Glomerular visceral epithelial cell (primary cell): ENCODE measurements around the gene ZNF212.
"Not testable (repeated sequence)": the region's sequence is repeated elsewhere in the genome, so short reads cannot be mapped to it uniquely, and the experiment has no call there.

Source experiments
- DNase-seq: peaks from one replicate; pipeline ENCODE4 v3.0.0-alpha.2; 2016; ENCODE audit errors: extremely low spot score

The ZNF212 gene

DNA sequence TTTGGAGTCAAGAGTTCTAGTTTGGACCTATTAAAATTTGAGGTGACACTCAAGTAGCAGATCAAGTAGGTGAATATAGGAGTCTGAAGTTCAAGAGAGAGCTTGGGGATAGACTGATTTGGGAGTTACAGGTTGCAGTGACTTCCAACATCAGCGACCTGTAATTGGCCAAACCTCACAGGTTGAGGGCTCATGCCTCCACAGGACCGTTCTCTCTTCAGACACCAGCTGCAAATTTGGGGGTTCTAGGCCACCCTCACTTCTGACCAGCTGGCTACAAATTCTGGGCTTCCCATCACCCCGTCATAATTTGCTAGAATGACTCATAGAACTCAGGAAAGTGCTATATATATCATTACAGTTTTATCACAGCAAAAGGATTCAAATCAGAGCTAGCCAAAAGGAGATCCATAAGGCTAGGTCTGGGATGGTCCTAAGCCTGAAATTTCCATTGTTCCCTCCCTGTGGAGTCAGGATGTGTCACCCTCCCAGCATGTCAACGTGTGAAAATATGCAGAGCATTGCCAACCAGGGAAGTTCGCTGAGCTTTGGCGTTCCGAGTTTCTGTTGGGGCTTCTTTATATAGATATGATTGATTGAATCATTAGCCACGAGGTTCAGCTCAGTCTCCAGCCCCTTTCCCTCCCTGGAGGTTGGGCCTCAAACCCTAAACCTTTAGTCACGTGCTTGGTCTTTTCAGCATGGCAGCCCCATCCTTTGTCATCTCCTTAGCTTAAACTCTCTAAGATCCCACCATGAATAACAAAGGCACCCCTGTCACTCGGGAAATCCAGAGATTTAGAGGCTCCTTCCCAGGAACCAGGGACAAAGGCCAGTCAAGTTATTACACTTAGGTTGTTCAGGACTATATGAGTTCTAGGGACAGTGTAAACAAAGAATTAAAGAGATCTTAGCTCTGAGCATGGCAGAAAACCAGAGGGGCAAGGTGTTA lies 20.7 kb upstream of the ZNF212 start:
- DNase-seq: no peak

DNA sequence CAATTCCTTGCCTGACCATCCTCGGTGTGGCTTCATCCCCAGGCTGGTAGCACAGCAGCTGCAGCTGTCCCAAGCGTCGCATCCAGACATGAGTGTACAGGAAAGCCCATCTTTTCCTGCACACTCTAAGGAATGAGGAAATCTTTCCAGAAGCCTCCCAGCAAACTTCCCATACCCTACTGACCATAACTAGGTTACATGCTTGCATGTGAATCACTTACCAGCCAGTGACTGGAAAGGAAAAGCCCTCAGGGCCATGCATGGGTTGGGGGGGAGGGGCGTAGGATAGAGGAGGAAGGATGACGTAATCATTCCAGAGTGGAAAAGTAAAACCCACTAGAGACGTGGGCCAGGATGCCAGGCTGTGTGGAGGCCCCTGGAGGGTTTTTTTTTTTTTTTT lies 18.9 kb upstream of the ZNF212 start:
- DNase-seq: peak; percentile 62

DNA sequence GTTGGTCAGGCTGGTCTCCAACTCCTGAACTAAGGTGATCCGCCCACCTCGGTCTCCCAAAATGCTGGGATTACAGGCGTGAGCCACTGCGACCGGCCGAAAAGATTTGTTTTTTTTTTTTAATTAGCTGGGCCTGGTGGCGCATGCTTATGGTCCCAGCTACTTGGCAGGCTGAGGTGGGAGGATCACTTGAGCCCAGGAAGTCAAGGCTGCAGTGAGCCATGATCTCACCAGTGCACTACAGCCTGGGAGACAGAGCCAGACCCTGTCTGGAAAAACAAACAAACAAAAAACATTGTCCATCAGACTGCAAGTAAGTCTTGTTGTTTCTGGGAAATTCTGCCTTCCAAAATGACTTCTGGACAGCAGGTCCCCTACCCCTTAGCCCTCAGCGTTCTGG lies 16.3 kb upstream of the ZNF212 start:
- DNase-seq: no peak

DNA sequence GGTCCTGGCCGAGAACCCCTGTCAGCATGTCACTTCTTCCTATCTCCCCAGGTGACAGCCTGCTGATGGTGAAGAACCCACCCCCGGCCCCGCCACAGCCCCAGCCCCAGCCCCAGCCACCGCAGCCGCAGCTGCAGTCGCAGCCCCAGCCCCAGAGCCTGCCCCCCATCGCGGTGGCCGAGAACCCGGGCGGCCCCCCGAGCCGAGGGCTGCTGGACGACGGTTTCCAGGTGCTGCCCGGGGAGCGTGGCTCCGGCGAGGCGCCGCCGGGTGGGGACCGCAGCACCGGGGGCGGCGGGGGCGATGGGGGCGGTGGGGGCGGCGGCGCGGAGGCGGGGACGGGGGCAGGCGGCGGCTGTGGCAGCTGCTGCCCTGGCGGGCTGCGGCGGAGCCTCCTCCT lies 15.7 kb upstream of the ZNF212 start:
- DNase-seq: no peak

DNA sequence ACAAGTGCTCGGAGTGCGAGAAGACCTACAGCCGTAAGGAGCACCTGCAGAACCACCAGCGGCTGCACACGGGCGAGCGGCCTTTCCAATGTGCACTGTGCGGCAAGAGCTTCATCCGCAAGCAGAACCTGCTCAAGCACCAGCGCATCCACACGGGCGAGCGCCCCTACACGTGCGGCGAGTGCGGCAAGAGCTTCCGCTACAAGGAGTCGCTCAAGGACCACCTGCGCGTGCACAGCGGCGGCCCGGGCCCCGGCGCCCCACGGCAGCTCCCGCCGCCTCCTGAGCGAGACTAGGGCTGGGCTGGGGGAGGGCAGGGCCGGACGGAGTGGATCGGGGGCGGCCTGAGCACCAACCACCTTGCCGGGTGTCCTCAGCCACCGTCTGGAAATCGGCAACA lies 15.1 kb upstream of the ZNF212 start:
- DNase-seq: no peak

DNA sequence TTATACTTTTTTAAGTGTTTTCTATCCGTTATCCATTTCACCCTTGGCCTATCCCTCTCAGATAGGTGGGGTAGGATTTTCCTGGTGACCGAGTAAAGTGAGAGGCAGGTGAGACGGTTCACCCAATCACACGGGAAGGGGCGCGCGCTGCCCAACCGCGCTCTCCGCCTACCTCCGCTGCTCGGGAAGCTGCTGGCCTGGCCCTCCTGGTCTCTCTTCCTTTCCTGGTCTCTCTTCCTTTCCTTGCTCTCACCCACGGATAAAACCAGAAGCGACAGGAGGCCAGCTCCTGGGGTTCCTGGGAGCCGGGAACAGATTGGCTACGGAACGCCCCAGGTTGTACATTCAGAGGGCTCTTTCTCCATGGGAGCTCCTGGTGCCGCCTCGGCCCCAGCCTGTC lies 14.3 kb upstream of the ZNF212 start:
- DNase-seq: no peak

DNA sequence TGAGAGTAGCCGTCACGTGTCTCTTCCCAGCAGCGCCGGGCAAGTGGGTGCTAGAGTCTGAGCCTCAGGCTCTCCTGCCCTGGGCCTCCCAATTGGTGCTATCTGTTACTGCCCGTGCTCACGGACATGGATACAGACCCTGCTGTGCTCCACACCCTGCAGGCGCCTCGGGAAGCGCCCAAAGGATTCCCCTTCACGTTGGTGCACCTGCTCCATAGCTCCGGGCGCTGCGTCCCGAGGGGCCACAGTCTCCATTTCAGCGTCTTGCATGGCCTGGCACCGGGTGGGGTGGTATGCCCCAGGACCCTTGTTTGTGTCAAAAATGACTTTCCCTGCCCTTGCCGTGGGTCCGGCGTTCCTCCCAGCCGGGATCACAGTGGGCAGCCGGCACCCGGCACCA lies 13.8 kb upstream of the ZNF212 start:
- DNase-seq: no peak

DNA sequence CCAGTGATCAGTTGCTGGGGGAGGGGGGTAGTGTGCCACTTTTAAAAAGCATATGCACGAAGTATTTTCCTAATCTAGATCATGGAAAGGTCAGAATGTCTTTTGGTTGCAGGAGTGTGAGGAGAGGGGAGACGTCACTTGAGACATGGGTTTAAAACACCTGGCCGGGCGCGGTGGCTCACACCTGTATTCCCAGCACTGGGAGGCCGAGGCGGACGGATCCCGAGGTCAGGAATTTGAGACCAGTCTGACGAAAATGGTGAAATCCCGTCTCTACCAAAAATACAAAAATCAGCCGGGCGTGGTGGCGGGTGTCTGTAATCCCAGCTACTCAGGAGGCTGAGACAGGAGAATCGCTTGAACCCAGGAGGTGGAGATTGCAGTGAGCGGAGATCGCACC lies 13.1 kb upstream of the ZNF212 start:
- DNase-seq: not testable (repeated sequence)

DNA sequence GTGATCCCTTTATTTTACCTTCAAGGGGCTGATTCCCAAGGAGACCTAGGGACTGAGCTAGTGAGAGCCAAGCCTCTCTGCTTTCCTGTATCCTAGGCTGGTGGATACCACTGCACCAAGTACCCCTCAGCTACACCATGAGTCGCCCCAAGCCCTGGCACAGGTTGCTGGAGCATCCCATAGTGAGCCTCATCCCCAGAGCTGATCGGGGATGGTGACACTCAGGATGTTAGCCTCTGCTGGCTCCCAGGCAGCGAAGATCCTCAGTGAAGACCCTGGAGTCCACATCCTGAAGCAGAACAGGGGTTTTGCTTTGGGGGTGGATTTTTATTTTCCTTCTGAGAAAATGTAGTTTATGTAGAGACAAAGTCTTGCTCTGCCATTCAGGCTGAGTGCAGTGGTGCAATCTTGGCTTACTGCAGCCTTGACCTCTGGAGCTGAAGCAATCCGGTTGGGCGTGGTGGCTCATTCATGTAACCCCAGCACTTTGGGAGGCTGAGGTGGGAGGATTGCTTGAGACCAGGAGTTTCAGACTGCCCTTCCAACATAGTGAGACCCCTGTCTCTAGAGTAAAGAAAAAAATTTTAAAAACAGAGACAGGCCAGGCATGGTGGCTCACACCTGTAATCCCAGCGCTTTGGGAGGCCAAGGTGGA lies 12.5 kb upstream of the ZNF212 start:
- DNase-seq: no peak

DNA sequence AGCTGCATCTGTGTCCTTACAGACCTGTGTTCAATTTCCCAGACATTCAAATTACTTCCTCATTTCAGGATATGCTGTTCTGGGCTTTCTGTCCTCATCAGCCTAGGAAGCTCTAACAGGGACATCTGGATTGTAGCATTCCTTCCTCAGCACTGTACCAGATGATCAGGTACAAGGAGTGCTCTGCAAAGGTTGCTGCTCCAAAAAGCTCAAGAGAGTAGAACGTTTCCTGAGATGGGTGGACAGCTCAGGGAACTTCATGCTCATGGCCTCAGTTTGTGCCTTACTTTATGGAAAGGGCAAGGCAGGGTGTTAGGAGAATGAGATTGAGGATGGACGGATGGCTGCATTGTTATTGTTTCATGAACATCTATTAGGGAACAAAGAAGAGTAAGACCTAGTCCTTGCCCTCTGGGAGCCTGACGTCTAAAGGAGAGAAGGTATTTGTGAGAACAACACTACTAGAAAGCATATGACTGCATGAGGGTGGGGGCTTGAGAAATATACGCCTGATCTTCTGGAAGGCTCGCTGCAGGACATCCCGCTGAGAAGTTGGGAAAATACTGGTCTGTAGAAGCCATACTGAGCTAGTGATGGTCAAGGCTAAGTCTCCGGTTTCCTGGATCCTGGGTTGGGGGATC lies 10.5 kb upstream of the ZNF212 start:
- no peak for DNase-seq

DNA sequence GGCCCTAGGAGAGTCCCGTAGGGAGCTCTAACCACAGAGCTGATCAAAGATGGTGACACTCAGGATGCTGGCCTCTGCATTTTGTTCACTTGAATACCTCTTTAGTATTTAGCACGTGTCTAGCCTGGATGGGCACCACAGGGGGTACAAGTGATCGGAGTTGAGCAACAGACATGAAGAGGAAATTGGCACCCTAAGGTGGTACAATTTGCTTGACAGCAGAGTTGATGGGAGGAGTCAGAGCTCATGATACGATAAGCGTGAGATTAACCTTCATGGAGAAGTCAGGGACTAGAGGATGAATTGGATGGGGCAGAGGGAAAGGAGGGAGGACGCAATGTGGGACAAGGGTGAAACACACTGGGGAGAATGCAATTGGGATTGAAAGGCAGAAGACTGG lies 9.9 kb upstream of the ZNF212 start:
- DNase-seq: no peak

DNA sequence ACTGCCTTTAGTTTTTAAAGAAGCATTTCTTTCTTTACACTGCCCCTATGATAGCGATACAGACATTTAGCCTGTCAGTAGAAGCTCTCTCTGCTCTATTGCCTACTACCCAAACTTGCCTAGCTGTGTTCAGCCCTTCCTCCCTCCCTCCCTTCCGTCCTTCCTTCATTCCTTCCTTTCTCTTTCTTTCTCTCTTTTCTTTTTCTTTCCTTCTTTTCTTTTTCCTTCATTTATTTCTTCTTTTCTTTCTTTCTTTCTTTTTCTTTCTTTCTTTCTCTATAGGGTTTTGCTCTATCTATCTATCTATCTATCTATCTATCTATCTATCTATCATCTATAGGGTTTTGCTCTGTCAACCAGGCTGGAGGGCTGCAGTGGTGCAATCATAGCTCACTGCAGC lies 7.1 kb upstream of the ZNF212 start:
- DNase-seq: no peak

DNA sequence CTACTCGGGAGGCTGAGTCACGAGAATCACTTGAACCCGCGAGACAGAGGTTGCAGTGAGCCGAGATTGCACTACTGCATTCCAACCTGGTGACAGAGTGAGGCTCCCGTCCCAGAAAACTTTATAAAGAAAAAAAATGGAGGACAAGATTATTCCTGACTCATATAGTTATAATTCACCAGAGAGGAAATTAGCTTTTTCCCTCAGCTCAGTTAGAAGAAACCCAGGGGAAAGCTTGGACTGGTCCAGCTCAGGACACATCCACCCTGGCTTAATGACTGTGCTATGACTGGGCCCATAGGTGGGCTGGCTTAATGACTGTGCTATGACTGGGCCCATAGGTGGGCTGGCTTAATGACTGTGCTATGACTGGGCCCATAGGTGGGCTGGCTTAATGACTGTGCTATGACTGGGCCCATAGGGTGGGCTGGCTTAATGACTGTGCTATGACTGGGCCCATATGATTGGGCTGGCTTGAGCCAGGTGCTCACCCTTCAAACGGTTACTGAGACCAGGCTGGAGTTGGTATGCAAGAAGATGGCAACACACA lies 5.7 kb upstream of the ZNF212 start:
- DNase-seq: peak; percentile 84

DNA sequence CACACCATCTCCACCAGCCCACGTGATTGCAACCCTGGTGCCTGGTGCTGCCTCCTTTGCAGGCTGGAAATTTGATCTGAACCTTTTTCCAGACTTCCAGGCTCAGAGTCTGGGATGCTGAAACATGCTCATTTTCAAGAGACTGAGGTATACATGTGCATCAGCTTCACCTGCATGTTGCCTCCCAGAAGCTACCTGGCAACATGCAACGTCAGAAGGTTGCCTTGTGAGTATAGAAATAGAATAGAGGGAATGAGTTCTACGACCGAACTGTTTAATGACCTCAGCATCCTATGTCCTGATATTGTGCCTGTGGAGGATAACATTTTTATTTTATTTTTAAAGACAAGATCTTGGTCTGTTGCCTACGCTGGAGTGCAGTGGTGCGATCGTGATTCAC lies 1.9 kb upstream of the ZNF212 start:
- DNase-seq: no peak

DNA sequence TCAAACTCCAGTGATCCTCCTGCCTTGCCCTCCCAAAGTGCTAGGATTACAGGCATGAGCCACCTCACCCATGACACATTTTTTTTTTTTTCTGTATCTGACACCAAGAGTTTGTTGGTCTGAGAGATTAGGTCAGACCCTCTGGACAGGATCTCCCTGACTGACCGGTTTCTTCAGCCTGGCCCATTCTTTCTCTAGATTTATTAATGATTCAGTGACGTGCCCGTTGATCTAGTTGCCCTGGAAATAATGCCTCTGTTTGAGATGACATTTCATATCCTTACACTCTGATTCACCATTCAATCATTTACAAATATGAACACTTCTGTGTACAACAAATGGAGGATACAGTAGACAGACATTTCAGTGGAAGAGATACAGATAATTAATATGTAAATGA lies 1.4 kb upstream of the ZNF212 start:
- DNase-seq: peak; percentile 72

DNA sequence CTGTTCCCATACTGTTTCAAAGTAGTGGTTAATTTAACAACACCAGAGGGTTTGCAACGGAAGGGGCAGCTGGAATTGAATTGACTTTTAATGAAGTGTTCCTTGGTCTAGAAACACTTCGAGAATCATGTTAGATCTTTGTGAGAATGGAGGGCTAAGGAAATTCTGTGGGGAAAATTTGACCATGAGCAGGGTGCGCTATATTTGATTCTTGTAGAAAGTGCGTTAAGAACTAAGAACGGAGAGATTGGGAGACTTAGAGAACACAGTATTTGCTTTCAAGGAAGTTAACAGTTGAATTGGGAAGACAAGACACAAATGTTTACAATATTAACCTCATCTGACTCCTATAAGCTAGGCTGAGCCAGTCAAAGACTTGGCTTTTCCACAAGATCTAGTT lies 1.2 kb downstream of the ZNF212 start:
- DNase-seq: no peak

DNA sequence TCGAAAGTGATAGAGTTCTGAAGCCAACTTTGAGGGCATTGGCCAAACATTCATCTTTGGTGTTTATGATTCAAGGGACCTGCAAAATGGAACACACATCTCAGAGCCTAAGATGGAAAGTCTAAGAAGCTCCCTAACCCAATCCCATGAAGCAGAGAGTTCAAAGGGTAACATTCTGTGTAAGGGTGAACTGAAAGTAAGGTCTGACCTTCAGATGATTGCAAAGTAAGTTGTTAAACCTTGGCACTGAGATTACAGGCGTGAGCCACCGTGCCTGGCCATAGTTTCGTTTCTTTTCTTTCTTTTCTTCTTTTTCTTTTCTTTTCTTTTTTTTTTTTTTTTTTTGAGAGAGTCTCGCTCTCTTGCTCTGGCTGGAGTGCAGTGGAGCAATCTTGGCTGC lies 2.2 kb downstream of the ZNF212 start:
- DNase-seq: no peak

DNA sequence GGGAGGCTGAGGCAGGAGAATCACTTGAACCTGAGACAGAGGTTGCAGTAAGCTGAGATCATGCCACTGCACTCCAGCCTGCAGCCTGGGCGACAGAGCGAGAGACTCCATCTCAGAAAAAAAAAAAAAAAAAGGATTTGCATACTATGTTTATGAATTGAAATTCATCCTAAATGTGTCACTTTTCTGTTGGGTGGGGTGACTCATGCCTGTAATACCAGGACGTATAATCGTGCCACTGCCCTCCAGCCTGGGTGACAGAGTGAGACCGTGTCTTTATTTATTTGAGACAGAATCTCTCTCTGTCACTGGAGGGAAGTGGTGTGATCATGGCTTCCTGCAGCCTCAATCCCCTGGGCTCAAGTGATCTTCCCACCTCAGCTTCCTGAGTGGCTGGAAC lies 5.8 kb downstream of the ZNF212 start:
- DNase-seq: no peak

DNA sequence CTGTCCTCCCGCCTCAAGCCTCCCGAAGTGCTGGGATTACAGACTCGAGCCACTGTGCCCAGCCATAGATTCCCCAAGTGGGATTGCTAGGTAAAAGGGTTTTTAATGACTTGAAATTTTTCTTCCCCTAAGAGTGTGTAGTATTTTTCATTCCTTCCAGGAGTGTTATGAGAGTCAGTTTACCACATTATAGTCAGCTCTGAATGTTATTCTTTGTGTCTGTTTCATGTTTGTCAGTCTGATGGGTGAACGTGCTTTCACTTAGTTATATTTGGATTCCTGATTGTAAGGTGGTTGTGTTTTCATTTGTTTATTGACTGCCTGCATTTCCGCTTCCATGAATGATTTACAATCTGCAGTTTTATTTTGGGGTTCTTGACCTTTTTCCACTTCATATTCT lies 6.3 kb downstream of the ZNF212 start:
- no peak for DNase-seq

DNA sequence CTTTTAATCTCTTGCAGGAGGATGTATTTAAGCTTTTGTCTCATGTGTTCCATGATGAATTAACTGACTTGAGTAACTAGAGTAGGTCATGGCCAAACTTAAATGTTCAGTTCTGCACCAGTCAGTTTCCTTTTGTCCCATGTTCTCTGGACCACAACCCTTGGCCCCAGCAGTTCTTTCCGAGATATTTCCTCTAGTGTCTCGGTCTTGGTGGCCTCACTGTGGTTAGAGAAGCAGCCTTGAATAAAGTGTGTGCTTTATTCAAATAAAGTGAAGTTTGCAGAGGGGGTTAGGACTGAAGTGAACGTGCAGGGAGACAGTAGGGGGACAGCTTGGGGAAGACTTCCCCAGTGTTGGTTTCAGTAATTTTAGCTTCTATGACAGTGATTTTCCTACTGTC lies 9.3 kb downstream of the ZNF212 start:
- DNase-seq: no peak

DNA sequence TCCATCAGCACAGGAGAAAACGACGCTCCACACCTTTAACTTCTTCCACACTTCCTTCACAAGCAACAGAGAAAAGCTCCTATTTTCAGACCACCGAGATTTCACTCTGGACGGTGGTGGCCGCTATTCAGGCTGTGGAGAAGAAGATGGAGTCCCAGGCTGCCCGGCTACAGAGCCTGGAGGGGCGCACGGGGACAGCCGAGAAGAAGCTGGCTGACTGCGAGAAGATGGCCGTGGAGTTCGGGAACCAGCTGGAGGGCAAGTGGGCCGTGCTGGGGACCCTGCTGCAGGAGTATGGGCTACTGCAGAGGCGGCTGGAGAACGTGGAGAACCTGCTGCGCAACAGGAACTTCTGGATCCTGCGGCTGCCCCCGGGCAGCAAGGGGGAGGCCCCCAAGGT lies 10.7 kb downstream of the ZNF212 start:
- not testable (repeated sequence) for DNase-seq

DNA sequence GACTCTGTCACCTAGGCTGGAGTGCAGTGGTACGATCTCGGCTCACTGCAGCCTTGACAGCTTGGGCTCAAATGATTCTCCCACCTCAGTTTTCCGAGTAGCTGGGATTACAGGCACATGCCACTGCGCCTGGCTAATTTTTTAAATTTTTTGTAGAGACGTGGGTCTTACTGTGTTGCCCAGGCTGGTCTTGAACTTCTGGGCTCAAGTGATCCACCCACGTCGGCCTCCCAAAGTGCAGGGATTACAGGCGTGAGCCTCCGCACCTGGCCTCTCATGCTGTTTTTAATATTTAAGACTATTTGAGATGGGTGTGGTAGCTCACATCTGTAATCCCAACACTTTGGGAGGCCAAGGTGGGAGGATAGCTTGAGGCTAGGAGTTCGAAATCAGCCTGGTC lies 12.1 kb downstream of the ZNF212 start:
- not testable (repeated sequence) for DNase-seq

DNA sequence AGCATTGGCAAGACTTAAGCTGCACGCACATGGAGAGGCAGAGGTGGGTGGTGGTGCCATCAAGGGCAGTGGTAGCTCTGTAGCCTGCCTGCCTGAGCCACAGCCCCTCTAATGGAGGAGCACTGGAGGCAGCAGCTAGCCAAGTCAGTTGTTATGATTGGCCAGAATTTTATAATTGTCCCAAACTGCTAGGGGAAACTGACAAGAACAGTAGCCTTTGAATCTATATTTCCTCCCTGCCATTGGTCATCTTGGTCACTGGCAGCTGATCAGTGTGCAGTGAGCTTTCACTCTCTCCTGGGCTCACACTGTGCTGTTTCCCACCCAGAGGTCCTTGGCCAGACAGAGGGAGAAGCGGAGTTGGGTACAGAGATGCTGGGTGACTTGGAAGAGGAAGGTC lies 12.9 kb downstream of the ZNF212 start:
- no peak for DNase-seq
